HG03460 (cell line): Measurements from ENCODE around the gene RDH14.

ENCODE experiments used
- ATAC-seq: cut with Tn5 transposase; IDR thresholded peaks from one replicate; pipeline ENCODE4 v1.9.1; 2021; ENCODE audit not compliant: unreplicated experiment

Gene RDH14

DNA sequence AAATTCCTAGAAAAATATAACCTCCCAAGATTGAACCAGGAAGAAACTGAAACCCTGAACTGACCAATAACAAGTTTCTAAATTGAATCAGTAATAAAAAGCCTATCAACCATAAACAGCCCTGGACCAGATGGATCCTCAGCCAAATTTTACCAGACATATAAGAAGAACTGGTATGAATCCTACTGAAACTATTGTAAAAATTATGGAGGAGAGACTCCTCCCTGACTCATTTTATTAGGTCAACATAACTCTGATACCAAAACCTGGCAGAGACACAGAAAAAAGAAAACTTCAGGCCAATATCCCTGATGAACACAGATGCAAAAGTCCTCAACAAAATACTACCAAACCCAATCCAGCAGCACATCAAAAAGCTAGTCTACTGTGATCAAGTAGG, 17.6 kb upstream of the RDH14 start:
- ATAC-seq, result no peak

- no peak for ATAC-seq
Measured at GRCh38 chr2:18566145-18566769, 5.8 kb upstream of the RDH14 start.

DNA sequence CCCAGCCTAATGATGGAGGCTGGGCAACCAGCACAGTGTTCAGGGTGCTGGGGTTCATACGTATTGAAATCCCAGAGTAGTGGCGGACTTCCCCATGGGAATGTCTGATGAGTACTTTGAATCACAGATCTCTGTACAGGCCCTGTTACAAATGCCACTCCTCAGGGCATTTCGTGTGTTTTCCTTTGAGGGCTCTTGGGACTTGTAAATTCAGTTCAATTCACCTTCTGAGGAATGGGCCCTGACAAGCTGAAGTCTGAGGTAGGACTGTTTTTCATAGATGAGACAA, 288 bp upstream of the RDH14 start:
- ATAC-seq, result no peak

GRCh38 chr2:18559531-18560030, 872 bp downstream of the RDH14 start:
- no peak for ATAC-seq

DNA sequence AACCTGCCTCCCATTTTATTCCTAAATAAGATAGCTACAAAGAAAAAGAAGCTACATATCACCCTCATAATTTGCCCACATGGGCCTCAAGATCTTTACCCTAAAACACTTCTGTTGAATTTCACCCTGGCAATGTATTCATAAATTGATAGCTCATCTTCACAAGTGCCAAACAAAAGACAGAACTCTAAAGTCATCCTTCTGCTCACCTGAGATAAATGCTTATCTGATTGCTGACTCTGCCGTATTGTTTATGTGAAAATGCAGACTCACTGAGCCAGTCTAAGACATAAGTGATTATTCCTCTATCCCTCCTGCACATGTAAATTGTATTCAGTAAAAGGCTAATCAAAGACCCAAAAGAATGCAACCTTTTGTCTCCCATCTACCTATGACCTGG, 2.0 kb downstream of the RDH14 start:
- ATAC-seq, result no peak

DNA sequence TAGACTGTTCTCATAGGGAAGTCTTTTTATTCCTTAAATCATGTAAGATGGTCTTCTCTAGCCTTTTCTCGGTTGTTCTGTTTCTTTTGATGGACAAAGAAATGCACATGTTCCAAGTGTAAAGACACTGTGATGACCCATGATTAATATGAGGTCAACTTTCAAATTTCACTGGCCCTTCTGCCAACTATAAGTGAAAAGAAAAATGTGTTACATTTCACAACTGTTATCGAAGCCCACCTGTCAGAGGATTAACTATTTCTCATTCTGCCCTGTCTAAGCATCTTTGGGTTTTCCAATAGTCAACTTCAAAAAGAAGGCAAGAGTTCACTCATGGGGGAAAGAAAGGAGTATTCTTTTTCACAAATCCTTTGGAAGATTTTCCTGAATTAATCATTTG, 3.3 kb downstream of the RDH14 start:
- ATAC-seq, result no peak

GRCh38 chr2:18552351-18553077, 7.9 kb downstream of the RDH14 start:
- no peak for ATAC-seq

GRCh38 chr2:18551623-18552022, 8.8 kb downstream of the RDH14 start:
- ATAC-seq, result no peak

GRCh38 chr2:18551169-18551568, 9.3 kb downstream of the RDH14 start:
- no peak for ATAC-seq

- ATAC-seq, result no peak
Measured at GRCh38 chr2:18550433-18550832, 10.0 kb downstream of the RDH14 start.

GRCh38 chr2:18549083-18549482, 11.4 kb downstream of the RDH14 start:
- no peak for ATAC-seq

GRCh38 chr2:18548621-18549020, 11.8 kb downstream of the RDH14 start:
- no peak for ATAC-seq

GRCh38 chr2:18546567-18546966, 13.9 kb downstream of the RDH14 start:
- no peak for ATAC-seq

- ATAC-seq, result no peak
Measured at GRCh38 chr2:18545384-18545783, 15.1 kb downstream of the RDH14 start.

- no peak for ATAC-seq
Measured at GRCh38 chr2:18544171-18544570, 16.3 kb downstream of the RDH14 start.

GRCh38 chr2:18540872-18541271, 19.6 kb downstream of the RDH14 start:
- ATAC-seq, result peak; percentile 54

DNA sequence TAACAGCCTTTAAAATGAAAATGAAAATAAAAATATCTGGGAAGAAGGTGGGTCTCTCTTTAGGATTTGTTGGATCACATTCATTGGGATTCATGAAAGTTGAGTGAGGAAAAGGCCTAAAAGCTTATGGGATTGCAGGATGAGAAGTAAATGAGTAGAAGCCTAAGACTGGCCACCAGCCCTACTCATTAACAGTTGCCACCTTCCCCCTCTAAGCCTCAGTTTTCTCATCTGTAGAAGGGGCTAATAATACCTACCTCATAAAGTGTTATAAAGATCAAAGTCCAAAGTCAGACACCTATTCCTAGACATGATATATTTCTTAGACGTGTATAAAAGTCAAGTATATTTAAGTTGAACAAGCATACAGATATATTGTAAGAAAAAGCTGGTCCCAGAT, 23.8 kb downstream of the RDH14 start:
- ATAC-seq, result no peak

DNA sequence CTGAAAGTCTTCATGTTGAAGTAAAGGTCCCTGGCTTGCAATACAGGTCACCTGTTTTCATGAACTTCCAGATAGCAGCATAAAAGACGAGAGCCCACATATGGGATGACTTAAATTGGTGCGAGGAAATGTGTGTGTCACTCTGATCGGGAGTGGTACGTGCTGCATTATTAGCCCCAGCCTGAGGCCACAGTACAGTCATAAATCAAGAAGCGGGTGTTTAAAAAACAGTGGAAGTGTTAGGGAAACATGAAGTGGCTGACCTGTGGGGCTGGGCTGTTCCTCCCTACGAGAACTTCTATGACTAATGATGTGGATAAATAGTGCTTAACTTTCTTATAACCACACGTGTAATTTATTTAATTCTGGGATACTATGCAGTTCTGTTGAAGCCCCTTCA, 24.4 kb downstream of the RDH14 start:
- no peak for ATAC-seq

DNA sequence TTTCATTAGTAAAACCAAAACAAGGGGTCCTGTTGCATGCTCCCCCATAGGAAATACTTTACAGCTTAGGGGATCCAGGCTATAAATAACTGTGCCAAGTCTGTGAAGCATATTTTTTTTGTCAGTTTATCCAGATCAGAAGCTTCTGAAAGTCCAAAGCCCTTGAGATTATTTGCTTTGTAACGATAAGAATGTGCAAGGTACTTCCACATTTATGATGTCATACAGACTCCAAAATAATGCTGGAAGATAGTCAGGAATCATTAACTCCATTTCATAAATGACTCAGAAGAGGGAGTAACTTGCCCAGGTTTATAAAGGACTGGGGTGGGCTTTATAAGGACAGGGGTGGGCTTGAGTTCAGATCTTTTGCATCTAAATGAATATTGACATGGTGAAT, 29.3 kb downstream of the RDH14 start:
- no peak for ATAC-seq

DNA sequence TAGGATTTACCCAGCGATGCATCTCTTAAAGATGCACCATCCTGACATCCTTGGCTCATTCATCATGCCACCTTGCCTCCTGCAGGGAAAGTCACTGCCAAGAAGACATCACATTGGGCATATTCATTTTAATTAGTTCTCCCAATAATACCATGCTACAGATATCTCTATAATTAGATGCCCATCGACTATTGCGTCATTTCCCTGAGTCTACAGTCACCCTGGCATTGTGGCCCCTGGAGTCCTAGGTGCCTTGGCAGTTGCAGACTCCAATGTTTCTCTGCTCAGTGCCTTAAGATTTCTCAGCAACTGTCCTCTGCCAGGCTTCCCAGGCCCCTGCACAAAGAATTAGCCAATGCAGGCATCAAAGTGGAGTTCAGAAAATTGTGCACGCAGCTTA, 32.6 kb downstream of the RDH14 start:
- ATAC-seq, result no peak

- ATAC-seq, result no peak
Measured at GRCh38 chr2:18527326-18527725, 33.1 kb downstream of the RDH14 start.

DNA sequence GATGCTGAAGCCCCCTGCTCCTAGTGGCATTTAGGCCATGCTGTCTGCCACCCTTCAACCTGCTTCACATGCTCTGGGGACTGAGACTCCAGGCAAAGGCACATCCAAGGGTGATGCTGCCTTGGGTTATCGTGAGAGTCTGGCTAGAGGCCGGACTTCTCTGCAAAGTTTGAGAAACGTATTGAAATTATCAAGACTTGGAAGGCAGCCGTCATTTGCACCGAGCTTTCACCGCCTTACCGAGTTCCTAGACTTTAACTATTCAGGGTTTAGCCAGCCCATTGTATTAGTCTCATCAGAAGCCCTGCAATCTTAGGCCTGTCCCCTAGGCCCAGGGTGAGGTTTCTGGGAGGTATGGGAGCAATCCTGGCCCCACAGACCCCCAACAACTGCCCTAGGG, 34.0 kb downstream of the RDH14 start:
- ATAC-seq, result no peak

DNA sequence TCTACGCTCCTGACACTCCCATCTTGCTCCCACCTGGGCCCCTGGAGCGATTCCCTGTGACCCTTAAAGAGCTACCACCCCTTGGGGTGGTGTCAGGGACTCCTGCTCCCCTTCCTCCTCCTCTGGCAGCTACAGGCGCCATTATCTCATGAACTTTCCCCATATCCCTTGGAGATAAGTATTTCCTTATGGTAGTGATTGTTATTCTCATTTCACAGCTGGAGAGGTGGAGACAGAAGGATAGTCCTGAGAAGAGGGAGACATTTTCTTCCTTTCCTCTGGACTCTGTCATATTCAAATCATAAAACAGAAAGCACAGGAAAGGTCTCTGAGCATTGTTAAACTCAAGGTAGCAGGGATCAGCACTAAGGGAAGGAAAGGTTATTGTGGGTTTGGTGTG, 34.6 kb downstream of the RDH14 start:
- no peak for ATAC-seq
